K562 (cell line): ENCODE results near the gene SCUBE1. TPM values are rescaled to one million over a fixed set of nuclear protein-coding genes. Genes with fewer than 3 reads are reported as not detected.

Experiments
- ATAC-seq: fragments of 200-7000 bp; cut with Tn5 transposase; 3 replicates; pipeline ENCODE4 v1.9.1; 2020; ENCODE audit warnings: moderate library complexity
- BruUV-seq: library from RNA; stranded (reverse); fragments of 400-500 nt; replicated peaks from 2 replicates; lab custom pipeline; 2021; lab: Mats Ljungman, UMichigan
- CTCF ChIA-PET: fragments of 300-600 bp; formaldehyde crosslinking; extraction: SDS; loops from one replicate; lab custom pipeline; 2021; ENCODE audit warnings: low intra/inter-chr PET ratio; lab: Yijun Ruan, JAX
- POLR2A ChIA-PET: fragments of 300-600, 350-650 bp; sonication (Branson Sonifier 250); formaldehyde crosslinking; extraction: SDS; loops from one replicate; lab custom pipeline; 2021; ENCODE audit warnings: antibody characterized with exemption, inconsistent platforms; lab: Yijun Ruan, JAX
- DNase-seq, 4 experiments: peaks; one replicate each; pipeline versions ENCODE4 v3.0.0 to v3.0.0-alpha.2; 2011 to 2018; ENCODE audit warnings: low spot score in 3 of 4, mixed read lengths in 3 of 4; ENCODE audit errors: extremely low read depth in 1 of 4
- FAIRE-seq: peaks from 2 replicates; lab custom pipeline; 2011; peaks lifted over from hg19 to GRCh38; lab: Jason Lieb, UNC
- H2AFZ ChIP-seq: 2 replicates; pipeline ENCODE4 v1.6.0; 2011; ENCODE audit warnings: low read depth, low read length, control low read depth, inconsistent platforms
- H3K27ac ChIP-seq: fragments of 200-600 bp; 3 replicates; pipeline ENCODE4 v1.8.0; 2011; ENCODE audit warnings: low read depth, mild to moderate bottlenecking, control low read depth, inconsistent platforms, low read length, moderate library complexity, mixed read lengths; ENCODE audit errors: extremely low read depth
- H3K27me3 ChIP-seq, 2 experiments: fragments of 300-600 bp in 1 of 2; 2 replicates in 1 of 2; 3 replicates in 1 of 2; pipeline versions ENCODE4 v1.6.0 to v1.8.0; 2011; ENCODE audit warnings: inconsistent platforms in 2 of 2, low read length in 2 of 2, mild to moderate bottlenecking in 1 of 2, mixed read lengths in 1 of 2, moderate library complexity in 1 of 2; ENCODE audit not compliant: control insufficient read depth in 2 of 2, insufficient read depth in 2 of 2
- H3K36me3 ChIP-seq: fragments of 300-600 bp; 3 replicates; pipeline ENCODE4 v1.8.0; 2011; ENCODE audit warnings: mild to moderate bottlenecking, low read length, inconsistent platforms; ENCODE audit not compliant: control insufficient read depth, insufficient read depth
- H3K4me1 ChIP-seq, 2 experiments: fragments of 200-600 bp in 1 of 2; replicated peaks in 1 of 2; 2 replicates in 1 of 2; 3 replicates in 1 of 2; pipeline versions ENCODE4 v1.5.1 to v1.8.0; 2011; ENCODE audit warnings: inconsistent platforms in 2 of 2, low read length in 2 of 2, mild to moderate bottlenecking in 1 of 2, mixed read lengths in 1 of 2, moderate library complexity in 1 of 2; ENCODE audit not compliant: control insufficient read depth in 2 of 2, insufficient read depth in 2 of 2
- H3K4me2 ChIP-seq: 2 replicates; pipeline ENCODE4 v1.6.1; 2011; ENCODE audit warnings: low read length, control low read depth, inconsistent platforms, mixed read lengths; ENCODE audit not compliant: insufficient read depth
- H3K4me3 ChIP-seq: fragments of 200-600 bp; sonication (generic), shearing (Covaris generic); 2 replicates; pipeline ENCODE4 v1.5.1; 2016; ENCODE audit warnings: control low read depth, inconsistent platforms
- H3K79me2 ChIP-seq: fragments of 200-600 bp; 3 replicates; pipeline ENCODE4 v1.8.0; 2011; ENCODE audit warnings: low read length, inconsistent platforms; ENCODE audit not compliant: control insufficient read depth, insufficient read depth
- H3K9ac ChIP-seq, 2 experiments: 2 replicates each; pipeline versions ENCODE4 v1.6.0 to v1.6.1; 2011; ENCODE audit warnings: low read depth in 2 of 2, low read length in 2 of 2, control low read depth in 1 of 2, inconsistent platforms in 1 of 2, mild to moderate bottlenecking in 1 of 2, mixed read lengths in 1 of 2; ENCODE audit not compliant: insufficient read depth in 1 of 2
- H3K9me1 ChIP-seq: one replicate; pipeline ENCODE4 v1.6.0; 2011; ENCODE audit warnings: inconsistent platforms, mild to moderate bottlenecking, low read length, moderate library complexity; ENCODE audit not compliant: control insufficient read depth, insufficient read depth
- H3K9me3 ChIP-seq: replicated peaks from 2 replicates; pipeline ENCODE4 v1.5.1; 2011; ENCODE audit warnings: low read depth, low read length, inconsistent platforms; ENCODE audit not compliant: control insufficient read depth, insufficient read depth
- H4K20me1 ChIP-seq: replicated peaks from 2 replicates; pipeline ENCODE4 v1.6.1; 2011; ENCODE audit warnings: low read length, inconsistent platforms, mixed read lengths; ENCODE audit not compliant: control insufficient read depth, insufficient read depth
- BRD4 ChIP-seq: fragments of 200-600 bp; sonication (generic); IDR thresholded peaks from 2 replicates; pipeline ENCODE4 v1.6.1; 2017; ENCODE audit warnings: inconsistent platforms
- CHCHD3 ChIP-seq: fragments of 250-450 bp; sonication (Bioruptor Pico); IDR thresholded peaks from 2 replicates; pipeline ENCODE4 v2.1.2; 2022; ENCODE audit warnings: mild to moderate bottlenecking
- HNRNPL ChIP-seq: fragments of 200-400 bp; formaldehyde crosslinking; IDR thresholded peaks from 2 replicates; pipeline ENCODE4 v1.6.1; 2017; ENCODE audit warnings: low read depth, mild to moderate bottlenecking, low read length
- MBD2 ChIP-seq: sonication (generic); IDR thresholded peaks from 2 replicates; pipeline ENCODE4 v1.6.1; 2016; ENCODE audit warnings: low read depth, borderline replicate concordance
- NCOA2 ChIP-seq, 2 experiments: fragments of 450-650 bp; IDR thresholded peaks; 2 replicates each; pipeline ENCODE4 v1.6.1; 2018; ENCODE audit warnings: mild to moderate bottlenecking in 2 of 2, moderate library complexity in 1 of 2; ENCODE audit not compliant: partially characterized antibody in 2 of 2
- SIX5 ChIP-seq, 2 experiments: IDR thresholded peaks; 2 replicates each; pipeline ENCODE4 v1.6.1; 2011; ENCODE audit warnings: low read length in 2 of 2, borderline replicate concordance in 1 of 2, low read depth in 1 of 2, mild to moderate bottlenecking in 1 of 2, moderate library complexity in 1 of 2; ENCODE audit not compliant: insufficient read depth in 1 of 2
- SNIP1 ChIP-seq: fragments of 450-650 bp; IDR thresholded peaks from 2 replicates; pipeline ENCODE4 v1.7.1; 2017; ENCODE audit warnings: low read depth, mild to moderate bottlenecking
- SRF ChIP-seq, 2 experiments: fragments of 250-450, 450-650 bp in 1 of 2; sonication (Bioruptor Pico) in 1 of 2; sonication (generic) in 1 of 2; formaldehyde crosslinking; IDR thresholded peaks; 2 replicates each; pipeline versions ENCODE4 v1.5.0 to v1.5.1; 2020 to 2022; ENCODE audit warnings: mild to moderate bottlenecking in 1 of 2, missing genetic modification reagents in 1 of 2
- ZKSCAN3 ChIP-seq: fragments of 250-450 bp; sonication (Bioruptor Pico); IDR thresholded peaks from 2 replicates; pipeline ENCODE4 v1.4.0; 2020
- ZNF316 ChIP-seq: fragments of 450-650 bp; IDR thresholded peaks from 2 replicates; pipeline ENCODE4 v1.6.1; 2016
- WGBS: fragments of 100-300 bp; shearing (Covaris generic); methylation state at CpG from one replicate; pipeline ENCODE4 v1.1.6; 2016; ENCODE audit warnings: low coverage, mixed read lengths; ENCODE audit not compliant: insufficient coverage; ENCODE audit errors: missing lambda C conversion rate; 5-methylcytosine and 5-hydroxymethylcytosine counted together
- in situ Hi-C: fragments of 300-500 bp; cut with MboI; formaldehyde crosslinking; loops from 4 replicates; pipeline ENCODE4 v1.15.0; 2018; ENCODE audit warnings: inconsistent platforms, mixed read lengths
- intact Hi-C: fragments of 100-400 bp; cut with micrococcal nuclease; formaldehyde crosslinking; loops from 2 replicates; pipeline ENCODE4 v1.14.2; 2022
- polyA plus RNA-seq, 8 experiments: library from polyadenylated mRNA; depleted of rRNA in 4 of 8; stranded (reverse) in 5 of 8; unstranded in 3 of 8; fragments of >200 nt; fragmentation: Nextera tagmentation in 2 of 8; fragmentation: Illumina TruSeq in 1 of 8; extraction: Ambion mirVana in 2 of 8; extraction: Trizol in 1 of 8; gene quantifications; 2 replicates each; pipeline versions ENCODE4 v1.2.1 to v1.2.3, GENCODE V29; 2011 to 2014; ENCODE audit warnings: inconsistent platforms in 1 of 8, missing spikeins in 1 of 8
- total RNA-seq, 7 experiments: library from RNA; depleted of rRNA in 6 of 7; stranded (reverse); fragments of >200 nt in 6 of 7; fragmentation: Illumina TruSeq in 2 of 7; extraction: Trizol in 2 of 7; gene quantifications; 2 replicates each; pipeline versions ENCODE4 v1.2.1 to v1.2.3, GENCODE V29; 2011 to 2021; ENCODE audit warnings: low replicate concordance in 1 of 7
- TF ChIP-seq, protein P1 (sequence below): fragments of 250-450 bp; sonication (Bioruptor Pico); IDR thresholded peaks from 2 replicates; pipeline ENCODE4 v1.5.0; 2021
- TF ChIP-seq, protein P2 (sequence below): sonication (generic); formaldehyde crosslinking; IDR thresholded peaks from 2 replicates; pipeline ENCODE4 v1.8.0; 2022; ENCODE audit warnings: mild to moderate bottlenecking, low read depth, missing genetic modification reagents

SCUBE1 gene
- total and polyA plus RNA-seq, 9 of the 15 experiments (the other 6 are each of a cell fraction or from before 2014, with no cell fraction given) = 0.03 to 0.47 (median 0.29) TPM; not detected in 6

DNA sequence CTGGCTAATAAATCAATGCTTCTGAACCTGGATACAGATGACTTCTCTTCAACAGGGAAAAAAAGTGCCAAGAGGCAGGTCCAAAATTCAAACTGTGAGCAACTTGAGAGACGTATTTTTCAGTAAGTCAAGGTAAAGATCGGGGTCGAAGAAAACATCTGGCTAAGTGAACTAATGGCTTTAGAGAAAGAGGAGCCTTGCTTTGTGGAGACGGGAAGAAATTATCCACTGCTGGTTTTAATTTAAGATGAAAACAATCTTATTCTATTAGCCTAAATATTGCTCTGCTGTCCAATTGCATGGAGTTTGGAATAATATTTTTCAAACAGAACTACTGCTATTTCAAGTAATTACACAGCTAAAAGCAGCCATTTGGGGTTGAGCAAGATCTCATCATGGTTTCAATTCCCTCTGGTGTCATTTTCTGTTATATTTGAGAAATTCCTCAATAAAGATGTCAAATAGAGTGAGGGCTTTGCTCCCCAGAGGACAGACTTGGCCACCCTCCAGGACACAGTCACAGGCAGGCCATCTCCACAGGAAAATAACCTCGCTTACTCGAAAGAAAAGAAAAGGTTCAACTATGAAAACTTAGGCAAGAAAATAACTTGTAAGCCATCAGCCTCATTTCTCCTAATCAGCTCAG lies 29.8 kb downstream of the SCUBE1 start:
- H2AFZ ChIP-seq = no peak overlapping the region
- H3K4me3 ChIP-seq = no peak overlapping the region
- no peak overlapping the region for H3K27ac ChIP-seq
- no peak overlapping the region for H3K4me2 ChIP-seq
- intact Hi-C loops (no loop called here), in situ Hi-C loops (no loop called here)
- ATAC-seq = no peak
- H4K20me1 ChIP-seq = no peaks in the 10 kb centered on the region
- no peaks in the 10 kb centered on the region for H3K9me1 ChIP-seq
- ChIA-PET CTCF (no interaction called here), POLR2A (interaction anchor here (1.5 to 1.6 kb wide), 2 partner anchors 11 to 15 kb away, joined by 3 to 4 read pairs; no protein-coding TSS in a partner anchor)
- peaks cover 3 to 39% of the 10 kb centered on the region in 2 experiments; a peak in 3 of 5 replicates for H3K27me3 ChIP-seq
- H3K79me2 ChIP-seq = no peaks in the 10 kb centered on the region
- no peak for DNase-seq
- FAIRE-seq = no peak
- 5% methylated on average over 6 of the region's 6 CpGs for WGBS
- no peaks in the 10 kb centered on the region for H3K9me3 ChIP-seq
- no peak overlapping the region for H3K9ac ChIP-seq
- no peaks in the 10 kb centered on the region for H3K36me3 ChIP-seq
- TF ChIP-seq MBD2 (no peak), NCOA2 (IDR thresholded peaks at IDR 0.05; ENCODE audit: partially characterized antibody in 2 of 2) (no peak), SIX5 (IDR thresholded peaks at IDR 0.05; ENCODE audit: borderline replicate concordance in 1 of 2, insufficient read depth in 1 of 2, low read depth in 1 of 2, low read length in 2 of 2) (no peak), ZNF316 (no peak), CHCHD3 (CRISPR knock-in tag) (no peak), ZKSCAN3 (CRISPR knock-in tag) (no peak), BRD4 (no peak), HNRNPL (no peak), SRF (CRISPR knock-in tag; IDR thresholded peaks at IDR 0.05) (no peak), SNIP1 (no peak)
- TF ChIP-seq, protein P1, sequence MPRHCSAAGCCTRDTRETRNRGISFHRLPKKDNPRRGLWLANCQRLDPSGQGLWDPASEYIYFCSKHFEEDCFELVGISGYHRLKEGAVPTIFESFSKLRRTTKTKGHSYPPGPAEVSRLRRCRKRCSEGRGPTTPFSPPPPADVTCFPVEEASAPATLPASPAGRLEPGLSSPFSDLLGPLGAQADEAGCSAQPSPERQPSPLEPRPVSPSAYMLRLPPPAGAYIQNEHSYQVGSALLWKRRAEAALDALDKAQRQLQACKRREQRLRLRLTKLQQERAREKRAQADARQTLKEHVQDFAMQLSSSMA (CRISPR knock-in tag) = no peak
- TF ChIP-seq, protein P2, sequence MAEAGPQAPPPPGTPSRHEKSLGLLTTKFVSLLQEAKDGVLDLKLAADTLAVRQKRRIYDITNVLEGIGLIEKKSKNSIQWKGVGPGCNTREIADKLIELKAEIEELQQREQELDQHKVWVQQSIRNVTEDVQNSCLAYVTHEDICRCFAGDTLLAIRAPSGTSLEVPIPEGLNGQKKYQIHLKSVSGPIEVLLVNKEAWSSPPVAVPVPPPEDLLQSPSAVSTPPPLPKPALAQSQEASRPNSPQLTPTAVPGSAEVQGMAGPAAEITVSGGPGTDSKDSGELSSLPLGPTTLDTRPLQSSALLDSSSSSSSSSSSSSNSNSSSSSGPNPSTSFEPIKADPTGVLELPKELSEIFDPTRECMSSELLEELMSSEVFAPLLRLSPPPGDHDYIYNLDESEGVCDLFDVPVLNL = no peak
- TF ChIP-seq, all 486 proteins: peak for 0
- no TSS peak for BruUV-seq
- H3K4me1 ChIP-seq = peaks cover 0 to 3% of the 10 kb centered on the region in 2 experiments; a peak in 3 of 5 replicates
